GM10266 (cell line): Measurements from ENCODE around the gene MICALL2.
A peak's percentile ranks its signal among the peaks of the same experiment; 100 is the strongest.

Experiments used
- DNase-seq: peaks from one replicate; pipeline ENCODE4 v3.0.0; 2012; ENCODE audit errors: extremely low spot score
- CTCF ChIP-seq: IDR thresholded peaks from 2 replicates; pipeline ENCODE4 v1.5.1; 2012; ENCODE audit warnings: mild to moderate bottlenecking, low read depth; ENCODE audit not compliant: control insufficient read depth, insufficient read depth; ENCODE audit errors: missing control alignments

MICALL2 gene

GRCh38 chr7:1458683-1459511 is at the start of gene MICALL2:
MICALL2 (minus strand) TSS chr7:1459470; CDS start chr7:1459326, 144 bp downstream.
- TF ChIP-seq CTCF: no peak
- peak; percentile 64 for DNase-seq

GRCh38 chr7:1508277-1508758 is 49.0 kb upstream of the MICALL2 start:
- no peak for DNase-seq
- no peak for TF ChIP-seq CTCF

- TF ChIP-seq CTCF: no peak
- DNase-seq: no peak
Measured at GRCh38 chr7:1505731-1506550, 46.7 kb upstream of the MICALL2 start.

GRCh38 chr7:1503816-1504775 is 44.8 kb upstream of the MICALL2 start, which contains the start of gene INTS1:
INTS1 (minus strand) TSS chr7:1504389; CDS start chr7:1503960, 429 bp downstream.
- peak; percentile 98 for DNase-seq
- peak; percentile 87 for TF ChIP-seq CTCF

- no peak for TF ChIP-seq CTCF
- no peak for DNase-seq
Measured at GRCh38 chr7:1503390-1503789, 44.1 kb upstream of the MICALL2 start.

- DNase-seq: no peak
- TF ChIP-seq CTCF: no peak
Measured at GRCh38 chr7:1502845-1503244, 43.6 kb upstream of the MICALL2 start.
